ENCODE data around the gene HTR7.

DNA sequence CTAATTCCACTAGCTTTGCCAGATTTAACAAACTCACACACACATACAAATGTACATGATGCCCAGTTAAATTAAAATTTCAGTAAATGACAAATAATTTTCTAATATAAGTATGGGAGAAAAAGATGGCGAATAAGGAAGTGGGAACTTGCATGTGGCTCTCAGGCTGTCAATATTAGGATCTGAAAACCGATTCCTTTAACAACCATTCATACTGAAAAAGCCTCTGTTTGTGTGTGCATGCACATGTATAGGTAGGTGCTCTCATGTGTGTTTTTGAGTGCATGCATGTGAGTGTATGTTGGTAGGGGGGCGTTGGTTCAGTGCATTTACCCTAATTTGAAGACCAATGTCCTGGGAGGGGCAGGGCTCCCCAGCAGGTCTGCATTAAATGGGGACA lies 125.3 kb downstream of the HTR7 start:
- TF ChIP-seq, protein P1, sequence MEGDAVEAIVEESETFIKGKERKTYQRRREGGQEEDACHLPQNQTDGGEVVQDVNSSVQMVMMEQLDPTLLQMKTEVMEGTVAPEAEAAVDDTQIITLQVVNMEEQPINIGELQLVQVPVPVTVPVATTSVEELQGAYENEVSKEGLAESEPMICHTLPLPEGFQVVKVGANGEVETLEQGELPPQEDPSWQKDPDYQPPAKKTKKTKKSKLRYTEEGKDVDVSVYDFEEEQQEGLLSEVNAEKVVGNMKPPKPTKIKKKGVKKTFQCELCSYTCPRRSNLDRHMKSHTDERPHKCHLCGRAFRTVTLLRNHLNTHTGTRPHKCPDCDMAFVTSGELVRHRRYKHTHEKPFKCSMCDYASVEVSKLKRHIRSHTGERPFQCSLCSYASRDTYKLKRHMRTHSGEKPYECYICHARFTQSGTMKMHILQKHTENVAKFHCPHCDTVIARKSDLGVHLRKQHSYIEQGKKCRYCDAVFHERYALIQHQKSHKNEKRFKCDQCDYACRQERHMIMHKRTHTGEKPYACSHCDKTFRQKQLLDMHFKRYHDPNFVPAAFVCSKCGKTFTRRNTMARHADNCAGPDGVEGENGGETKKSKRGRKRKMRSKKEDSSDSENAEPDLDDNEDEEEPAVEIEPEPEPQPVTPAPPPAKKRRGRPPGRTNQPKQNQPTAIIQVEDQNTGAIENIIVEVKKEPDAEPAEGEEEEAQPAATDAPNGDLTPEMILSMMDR (IDR thresholded peaks at IDR 0.05) = no peak
- TF ChIP-seq POLR2A (IDR thresholded peaks at IDR 0.05) = no peak

Data from body of pancreas (tissue), 4 donors.